ENCODE results near the gene PRKCE. TPM values are rescaled to one million over a fixed set of nuclear protein-coding genes. Genes with fewer than 3 reads are reported as not detected.

PRKCE gene
- total RNA-seq, 4 donors from 2014 or later, result 5.9 to 21.2 (median 18.5) TPM

DNA sequence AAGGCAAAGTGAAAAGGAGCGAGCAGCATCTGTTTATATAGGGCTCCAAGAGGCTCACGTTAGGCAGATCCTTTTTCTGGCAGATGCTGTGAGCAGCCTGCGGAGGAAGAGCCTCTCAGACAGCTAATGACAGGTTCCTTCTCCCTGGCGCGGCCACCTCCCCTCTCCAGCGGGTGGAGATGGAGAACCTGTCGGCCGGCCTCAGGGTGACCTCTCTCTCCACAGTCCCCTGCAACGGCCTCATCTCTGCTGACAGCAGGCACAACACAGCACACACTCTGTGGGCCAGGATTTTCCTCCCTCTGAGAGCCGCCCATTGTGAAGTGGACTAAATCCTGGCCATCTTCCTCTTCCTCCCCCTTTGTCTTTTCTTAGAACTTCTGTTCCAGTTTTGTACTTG is 119.8 kb downstream of the PRKCE start:
- peak; percentile 90 for ATAC-seq
- peak overlapping the region; percentile 4 to 40 for H3K4me3 ChIP-seq
- WGBS, 2 donors (ENCODE audit: low coverage in 1 of 2), result 0 to 2% methylated on average over 2 to 6 of the region's 10 CpGs

DNA sequence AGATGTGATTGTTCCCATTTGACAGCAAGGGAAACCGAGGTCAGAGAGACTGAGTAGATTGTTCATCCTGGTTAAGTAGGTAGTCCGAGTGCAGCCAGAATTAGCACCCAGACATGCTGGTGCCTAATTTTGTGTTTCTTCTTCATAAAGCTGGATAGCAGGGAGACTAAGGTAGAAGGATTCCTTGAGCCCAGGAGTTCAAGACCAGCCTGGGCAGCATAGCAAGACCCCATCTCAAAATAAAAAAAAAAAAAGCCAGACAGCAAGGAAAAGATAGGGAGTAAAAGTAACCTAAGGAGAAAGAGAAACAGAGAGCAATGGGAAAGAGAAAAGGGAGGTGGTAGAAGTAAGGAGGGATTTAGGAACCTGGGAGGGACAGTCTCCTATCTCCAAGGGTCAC is 120.6 kb downstream of the PRKCE start:
- 0% methylated on average over 1 of the region's 2 CpGs; no CpG with 5 or more reads in 1 of the 2 donors for WGBS, 2 donors (ENCODE audit: low coverage in 1 of 2)
- H3K27me3 ChIP-seq, result no peaks in the 10 kb centered on the region
- no peaks in the 10 kb centered on the region for H3K9me3 ChIP-seq
- H3K27ac ChIP-seq, result peak overlapping the region; percentile 75 to 89 (median 86)
- TF ChIP-seq POLR2A (IDR thresholded peaks at IDR 0.05) (no peak), POLR2AphosphoS5 (IDR thresholded peaks at IDR 0.05) (no peak), EP300 (IDR thresholded peaks at IDR 0.05) (no peak)
- TF ChIP-seq, protein P1, sequence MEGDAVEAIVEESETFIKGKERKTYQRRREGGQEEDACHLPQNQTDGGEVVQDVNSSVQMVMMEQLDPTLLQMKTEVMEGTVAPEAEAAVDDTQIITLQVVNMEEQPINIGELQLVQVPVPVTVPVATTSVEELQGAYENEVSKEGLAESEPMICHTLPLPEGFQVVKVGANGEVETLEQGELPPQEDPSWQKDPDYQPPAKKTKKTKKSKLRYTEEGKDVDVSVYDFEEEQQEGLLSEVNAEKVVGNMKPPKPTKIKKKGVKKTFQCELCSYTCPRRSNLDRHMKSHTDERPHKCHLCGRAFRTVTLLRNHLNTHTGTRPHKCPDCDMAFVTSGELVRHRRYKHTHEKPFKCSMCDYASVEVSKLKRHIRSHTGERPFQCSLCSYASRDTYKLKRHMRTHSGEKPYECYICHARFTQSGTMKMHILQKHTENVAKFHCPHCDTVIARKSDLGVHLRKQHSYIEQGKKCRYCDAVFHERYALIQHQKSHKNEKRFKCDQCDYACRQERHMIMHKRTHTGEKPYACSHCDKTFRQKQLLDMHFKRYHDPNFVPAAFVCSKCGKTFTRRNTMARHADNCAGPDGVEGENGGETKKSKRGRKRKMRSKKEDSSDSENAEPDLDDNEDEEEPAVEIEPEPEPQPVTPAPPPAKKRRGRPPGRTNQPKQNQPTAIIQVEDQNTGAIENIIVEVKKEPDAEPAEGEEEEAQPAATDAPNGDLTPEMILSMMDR (IDR thresholded peaks at IDR 0.05), result no peak
- no peaks in the 10 kb centered on the region for H3K36me3 ChIP-seq
- peaks cover 0 to 53% (median 8%) of the 10 kb centered on the region in 3 donors for H3K4me1 ChIP-seq
- ATAC-seq, result no peak
- no peak overlapping the region for H3K4me3 ChIP-seq

More for the DNA sequence above, 119.8 kb downstream of the PRKCE start:
- Histone ChIP-seq H3K9me3 (no peaks in the 10 kb centered on the region), H3K27me3 (no peaks in the 10 kb centered on the region), H3K36me3 (no peaks in the 10 kb centered on the region), H3K4me1 (peaks cover 0 to 52% (median 10%) of the 10 kb centered on the region in 3 donors), H3K27ac (peak overlapping the region; percentile 75 to 89 (median 86))
- TF ChIP-seq POLR2AphosphoS5 (IDR thresholded peaks at IDR 0.05) (peak; percentile 20), POLR2A (IDR thresholded peaks at IDR 0.05) (no peak)

DNA sequence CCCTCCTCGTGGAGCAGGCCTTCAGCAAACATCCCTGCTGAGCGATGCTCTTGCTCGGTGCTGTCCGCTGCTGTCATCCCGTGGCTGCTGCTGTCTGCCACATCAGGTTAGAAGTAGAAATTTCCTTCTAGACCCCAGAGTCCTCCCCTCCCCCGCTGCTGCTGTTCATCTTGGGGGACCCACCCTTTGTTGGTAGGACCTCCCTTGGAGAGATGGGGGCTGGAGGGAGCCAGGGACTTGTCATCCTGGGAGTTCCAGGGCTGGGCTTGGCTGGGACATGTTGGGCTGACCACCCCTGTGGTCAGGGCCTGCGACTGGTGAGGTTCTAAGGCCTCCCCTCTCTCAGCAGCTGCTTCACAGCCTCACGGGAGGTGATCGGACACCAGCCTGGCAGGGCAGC is 122.4 kb downstream of the PRKCE start:
- Histone ChIP-seq H3K27me3 (no peaks in the 10 kb centered on the region), H3K4me3 (no peak overlapping the region), H3K27ac (peak overlapping the region in 1 of 4 donors; percentile 8), H3K36me3 (no peaks in the 10 kb centered on the region), H3K9me3 (no peaks in the 10 kb centered on the region), H3K4me1 (peaks cover 0 to 61% (median 8%) of the 10 kb centered on the region in 3 donors)
- TF ChIP-seq POLR2A (IDR thresholded peaks at IDR 0.05) (no peak), EP300 (IDR thresholded peaks at IDR 0.05) (no peak), POLR2AphosphoS5 (IDR thresholded peaks at IDR 0.05) (no peak)
- no peak for ATAC-seq
- no CpG with 5 or more reads among the region's 9 CpGs for WGBS, 2 donors (ENCODE audit: low coverage in 1 of 2)

DNA sequence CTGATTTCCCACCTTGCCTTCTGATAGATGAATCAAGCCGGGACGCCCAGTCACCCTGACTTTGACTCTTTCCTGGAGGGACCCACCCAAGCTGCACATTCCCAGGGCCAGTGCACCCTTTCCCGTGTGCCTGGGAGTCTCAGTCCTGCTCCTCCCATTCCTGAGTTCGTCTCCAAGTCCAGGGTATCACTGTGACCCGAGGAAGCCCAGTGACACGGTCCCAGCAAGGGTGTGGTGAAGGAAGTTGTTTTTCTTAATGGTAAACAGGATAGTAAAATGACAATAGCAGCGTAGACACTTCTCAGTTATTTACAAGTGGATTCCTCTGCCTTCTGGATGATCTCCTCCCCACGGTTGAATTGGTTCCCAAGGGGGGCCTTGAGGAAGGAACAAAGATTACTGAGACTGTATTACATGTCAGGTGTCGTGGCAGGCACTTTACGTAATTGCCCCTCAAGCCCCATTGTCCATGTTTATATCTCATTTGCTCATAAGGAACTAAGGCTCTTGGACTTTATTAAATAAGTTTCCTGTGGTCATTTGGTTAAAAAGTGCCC is 123.3 kb downstream of the PRKCE start:
- TF ChIP-seq POLR2A (IDR thresholded peaks at IDR 0.05), result no peak
- TF ChIP-seq POLR2AphosphoS5 (IDR thresholded peaks at IDR 0.05), result no peak
- TF ChIP-seq EP300 (IDR thresholded peaks at IDR 0.05), result no peak
- TF ChIP-seq, protein P1 (IDR thresholded peaks at IDR 0.05), result no peak
- Histone ChIP-seq H3K27ac (peak overlapping the region in 1 of 4 donors; percentile 8), H3K4me3 (no peak overlapping the region), H3K36me3 (no peaks in the 10 kb centered on the region), H3K9me3 (no peaks in the 10 kb centered on the region), H3K4me1 (peaks cover 0 to 62% (median 8%) of the 10 kb centered on the region in 3 donors), H3K27me3 (no peaks in the 10 kb centered on the region)
- WGBS, 2 donors (ENCODE audit: low coverage in 1 of 2), result 79 to 88% methylated on average over 4 to 8 of the region's 10 CpGs
- ATAC-seq, result no peak

DNA sequence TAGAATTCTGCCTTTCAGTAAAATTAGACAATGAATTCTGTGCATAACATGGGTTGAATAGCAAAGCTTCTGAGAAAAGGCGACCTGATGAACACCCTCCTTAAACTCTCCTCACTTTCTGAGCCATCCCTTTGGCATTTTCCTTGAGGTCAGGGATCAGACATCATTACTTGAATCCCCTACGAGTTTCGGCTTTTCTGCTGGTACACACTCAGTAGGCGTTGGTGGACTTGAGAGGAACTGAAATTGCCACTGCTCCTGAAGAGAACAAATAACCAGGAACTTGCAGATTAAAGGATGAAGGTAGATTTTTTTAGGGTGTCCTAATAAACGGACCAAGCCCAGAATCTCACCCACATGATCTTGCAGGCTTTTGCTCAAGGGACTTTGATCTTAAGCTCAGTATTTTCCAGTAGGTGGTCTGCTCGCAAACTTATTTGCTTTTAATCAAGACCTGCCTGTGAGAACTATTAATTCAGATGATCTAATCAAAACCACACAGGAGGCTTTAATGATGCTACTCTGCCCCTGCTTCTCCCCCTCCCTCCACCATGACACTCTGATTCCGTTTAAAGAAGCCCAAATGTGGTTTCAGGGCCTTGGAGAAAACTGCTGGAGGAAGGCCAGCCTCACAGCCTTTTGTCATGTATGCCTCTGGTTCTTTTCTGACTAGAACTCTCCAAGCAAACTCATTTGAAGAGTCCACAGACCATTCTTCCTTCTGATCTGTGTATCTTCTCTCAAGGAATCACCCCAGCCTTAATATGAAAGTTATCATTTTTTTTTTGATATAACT is 124.9 kb downstream of the PRKCE start:
- Histone ChIP-seq H3K4me3 (no peak overlapping the region), H3K4me1 (peaks cover 0 to 60% (median 0%) of the 10 kb centered on the region in 3 donors), H3K36me3 (no peaks in the 10 kb centered on the region), H3K9me3 (no peaks in the 10 kb centered on the region), H3K27me3 (no peaks in the 10 kb centered on the region), H3K27ac (no peak overlapping the region)
- TF ChIP-seq POLR2AphosphoS5 (IDR thresholded peaks at IDR 0.05), result no peak
- no peak for TF ChIP-seq POLR2A (IDR thresholded peaks at IDR 0.05)
- TF ChIP-seq EP300 (IDR thresholded peaks at IDR 0.05), result no peak
- TF ChIP-seq, protein P1 (IDR thresholded peaks at IDR 0.05), result no peak
- no peak for ATAC-seq
- 52 to 57% methylated on average over 5 to 7 of the region's 7 CpGs for WGBS, 2 donors (ENCODE audit: low coverage in 1 of 2)
